HepG2 (cell line): ENCODE measurements around the gene CCDC38. TPM values are rescaled to one million over a fixed set of nuclear protein-coding genes. Genes with fewer than 3 reads are reported as not detected.
A peak's percentile ranks its signal among the peaks of the same experiment; 100 is the strongest.

Source experiments
- ATAC-seq: fragments of 200-7000 bp; cut with Tn5 transposase; 3 replicates; pipeline ENCODE4 v1.9.1; 2020; ENCODE audit warnings: mild to moderate bottlenecking, moderate library complexity
- BruUV-seq: library from RNA; stranded (reverse); fragments of 400-500 nt; replicated peaks from 2 replicates; lab custom pipeline; 2021; lab: Mats Ljungman, UMichigan
- CTCF ChIA-PET: fragments of 300-600 bp; formaldehyde crosslinking; extraction: SDS; loops from one replicate; lab custom pipeline; 2021; ENCODE audit warnings: low total read pairs, inconsistent platforms, low intra/inter-chr PET ratio; lab: Yijun Ruan, JAX
- POLR2A ChIA-PET: fragments of 350-600 bp; sonication (Branson Sonifier 250); formaldehyde crosslinking; loops from one replicate; lab custom pipeline; 2020; ENCODE audit warnings: antibody characterized with exemption, inconsistent platforms; lab: Yijun Ruan, JAX
- DNase-seq: peaks from one replicate; pipeline ENCODE4 v3.0.0-alpha.2; 2015; ENCODE audit warnings: low spot score
- FAIRE-seq: peaks from 3 replicates; lab custom pipeline; 2011; peaks lifted over from hg19 to GRCh38; lab: Jason Lieb, UNC
- H2AFZ ChIP-seq: one replicate; pipeline ENCODE4 v1.6.1; 2011; ENCODE audit warnings: low read length, inconsistent platforms
- H3K27ac ChIP-seq: fragments of 300-600 bp; 3 replicates; pipeline ENCODE4 v1.8.0; 2011; ENCODE audit warnings: mixed run types, mild to moderate bottlenecking, mixed read lengths, low read length, inconsistent platforms; ENCODE audit not compliant: insufficient read depth; ENCODE audit errors: extremely low read length
- H3K27me3 ChIP-seq, 2 experiments: fragments of 200-600 bp in 1 of 2; 2 replicates in 1 of 2; 3 replicates in 1 of 2; pipeline versions ENCODE4 v1.6.0 to v1.8.0; 2011; ENCODE audit warnings: low read length in 2 of 2, mild to moderate bottlenecking in 2 of 2, moderate library complexity in 2 of 2, inconsistent platforms in 1 of 2; ENCODE audit not compliant: insufficient read depth in 2 of 2, control insufficient read depth in 1 of 2
- H3K36me3 ChIP-seq, 2 experiments: fragments of 200-600 bp in 1 of 2; replicated peaks in 1 of 2; 2 replicates in 1 of 2; 3 replicates in 1 of 2; pipeline versions ENCODE4 v1.5.1 to v1.8.0; 2011; ENCODE audit warnings: low read length in 2 of 2, inconsistent platforms in 1 of 2; ENCODE audit not compliant: insufficient read depth in 2 of 2, control insufficient read depth in 1 of 2
- H3K4me1 ChIP-seq: 2 replicates; pipeline ENCODE4 v1.5.1; 2012; ENCODE audit warnings: low read length, inconsistent platforms; ENCODE audit not compliant: insufficient read depth
- H3K4me2 ChIP-seq: 2 replicates; pipeline ENCODE4 v1.6.0; 2011; ENCODE audit warnings: low read depth, low read length, inconsistent platforms
- H3K4me3 ChIP-seq, 3 experiments: fragments of 200-600 bp in 1 of 3; sonication (generic), shearing (Covaris generic) in 1 of 3; replicated peaks in 1 of 3; 2 replicates each; pipeline ENCODE4 v1.5.1; 2011 to 2016; ENCODE audit warnings: low read length in 3 of 3, inconsistent platforms in 2 of 3, low read depth in 2 of 3, mild to moderate bottlenecking in 2 of 3, control low read depth in 1 of 3, mixed read lengths in 1 of 3; ENCODE audit not compliant: insufficient read depth in 1 of 3
- H3K79me2 ChIP-seq: one replicate; pipeline ENCODE4 v1.6.1; 2011; ENCODE audit warnings: low read length, inconsistent platforms; ENCODE audit not compliant: insufficient read depth
- H3K9ac ChIP-seq: 2 replicates; pipeline ENCODE4 v1.6.0; 2011; ENCODE audit warnings: mild to moderate bottlenecking, low read depth, low read length, inconsistent platforms; ENCODE audit not compliant: insufficient read depth
- H3K9me3 ChIP-seq: 2 replicates; pipeline ENCODE4 v1.5.1; 2012; ENCODE audit warnings: mild to moderate bottlenecking, low read length
- H4K20me1 ChIP-seq: 2 replicates; pipeline ENCODE4 v1.6.0; 2011; ENCODE audit warnings: inconsistent platforms, mild to moderate bottlenecking, low read length, moderate library complexity; ENCODE audit not compliant: insufficient read depth
- ATF1 ChIP-seq: IDR thresholded peaks from 2 replicates; pipeline ENCODE4 v1.6.1; 2016; ENCODE audit warnings: mild to moderate bottlenecking, control low read depth
- BATF2 ChIP-seq: sonication (generic); formaldehyde crosslinking; IDR thresholded peaks from 2 replicates; pipeline ENCODE4 v1.8.0; 2022; ENCODE audit warnings: mild to moderate bottlenecking, missing genetic modification reagents, moderate library complexity
- CEBPB ChIP-seq: IDR thresholded peaks from 2 replicates; pipeline ENCODE4 v1.6.1; 2011; ENCODE audit warnings: low read depth, low read length, improper control_type of control experiment, borderline replicate concordance
- CENPX ChIP-seq: sonication (generic); formaldehyde crosslinking; IDR thresholded peaks from 2 replicates; pipeline ENCODE4 v1.9.0; 2021; ENCODE audit warnings: mild to moderate bottlenecking, missing genetic modification reagents, moderate library complexity
- HIVEP1 ChIP-seq: sonication (generic); formaldehyde crosslinking; IDR thresholded peaks from 2 replicates; pipeline ENCODE4 v1.4.0; 2020; ENCODE audit warnings: mild to moderate bottlenecking, missing genetic modification reagents
- HMGXB4 ChIP-seq, 2 experiments: sonication (generic) in 1 of 2; formaldehyde crosslinking in 1 of 2; IDR thresholded peaks; 2 replicates each; pipeline versions ENCODE4 v1.4.0 to v1.6.1; 2018 to 2020; ENCODE audit warnings: missing genetic modification reagents in 2 of 2, borderline replicate concordance in 1 of 2, low read depth in 1 of 2, mild to moderate bottlenecking in 1 of 2, missing biosample characterization in 1 of 2
- MAFF ChIP-seq: IDR thresholded peaks from 2 replicates; pipeline ENCODE4 v1.6.1; 2011; ENCODE audit warnings: low read depth, low read length, improper control_type of control experiment
- MAFG ChIP-seq: sonication (generic); formaldehyde crosslinking; IDR thresholded peaks from 2 replicates; pipeline ENCODE4 v1.5.1; 2020; ENCODE audit warnings: mild to moderate bottlenecking, missing genetic modification reagents
- MAFK ChIP-seq, 2 experiments: IDR thresholded peaks in 1 of 2; conservative IDR thresholded peaks in 1 of 2; 2 replicates each; pipeline ENCODE4 v1.6.1; 2011; ENCODE audit warnings: improper control_type of control experiment in 2 of 2, low read length in 2 of 2
- MEF2D ChIP-seq: sonication (generic); formaldehyde crosslinking; IDR thresholded peaks from 2 replicates; pipeline ENCODE4 v1.5.1; 2020; ENCODE audit warnings: mild to moderate bottlenecking, missing genetic modification reagents
- MTF1 ChIP-seq: sonication (generic); formaldehyde crosslinking; IDR thresholded peaks from 2 replicates; pipeline ENCODE4 v1.5.0; 2020; ENCODE audit warnings: missing genetic modification reagents
- PATZ1 ChIP-seq: sonication (generic); formaldehyde crosslinking; IDR thresholded peaks from 2 replicates; pipeline ENCODE4 v1.4.0; 2020; ENCODE audit warnings: missing genetic modification reagents
- PITX1 ChIP-seq: sonication (generic); formaldehyde crosslinking; IDR thresholded peaks from 2 replicates; pipeline ENCODE4 v1.5.1; 2020; ENCODE audit warnings: mild to moderate bottlenecking, missing genetic modification reagents
- RORA ChIP-seq: sonication (generic); formaldehyde crosslinking; IDR thresholded peaks from 2 replicates; pipeline ENCODE4 v1.5.0; 2020; ENCODE audit warnings: mild to moderate bottlenecking, missing genetic modification reagents, moderate library complexity
- TARDBP ChIP-seq: sonication (generic); formaldehyde crosslinking; IDR thresholded peaks from 2 replicates; pipeline ENCODE4 v1.8.0; 2022; ENCODE audit warnings: mild to moderate bottlenecking, missing genetic modification reagents
- TBX3 ChIP-seq: fragments of 450-650 bp; IDR thresholded peaks from 2 replicates; pipeline ENCODE4 v1.6.1; 2017; ENCODE audit warnings: antibody characterized with exemption, mild to moderate bottlenecking, inconsistent platforms, borderline replicate concordance
- ZNF317 ChIP-seq: sonication (generic); formaldehyde crosslinking; IDR thresholded peaks from 2 replicates; pipeline ENCODE4 v1.5.0; 2020; ENCODE audit warnings: mild to moderate bottlenecking, missing genetic modification reagents
- ZNF556 ChIP-seq: sonication (generic); formaldehyde crosslinking; IDR thresholded peaks from 2 replicates; pipeline ENCODE4 v1.4.0; 2020; ENCODE audit warnings: mild to moderate bottlenecking, missing genetic modification reagents, borderline replicate concordance
- ZNF747 ChIP-seq: sonication (generic); formaldehyde crosslinking; IDR thresholded peaks from 2 replicates; pipeline ENCODE4 v1.8.1; 2023; ENCODE audit warnings: missing genetic modification reagents, mild to moderate bottlenecking, borderline replicate concordance
- ZNF761 ChIP-seq: sonication (generic); formaldehyde crosslinking; conservative IDR thresholded peaks from 2 replicates; pipeline ENCODE4 v1.4.0; 2020; ENCODE audit warnings: mild to moderate bottlenecking, missing genetic modification reagents
- WGBS: methylation state at CpG from one replicate; pipeline ENCODE4 v1.1.6; 2017; ENCODE audit warnings: low lambda C conversion rate; 5-methylcytosine and 5-hydroxymethylcytosine counted together
- in situ Hi-C: cut with HindIII; loops from 2 replicates; pipeline ENCODE4 v1.10.0; 2017; ENCODE audit warnings: low pct_unique_long_range_greater_than_20kb; ENCODE audit not compliant: extremely low pct_ligation_motif_present
- intact Hi-C: fragments of 100-400 bp; cut with micrococcal nuclease; formaldehyde crosslinking; loops from one replicate; pipeline ENCODE4 v1.10.0; 2022; ENCODE audit not compliant: unreplicated experiment
- polyA plus RNA-seq, 8 experiments: library from polyadenylated mRNA; depleted of rRNA in 3 of 8; stranded (reverse) in 7 of 8; unstranded in 1 of 8; fragments of >200 nt; fragmentation: Illumina TruSeq in 4 of 8; extraction: Trizol in 4 of 8; gene quantifications; 2 replicates each; pipeline versions ENCODE4 v1.2.1 to v1.2.3, GENCODE V29; 2011 to 2016; ENCODE audit warnings: low read depth in 4 of 8, missing spikeins in 1 of 8, mixed read lengths in 1 of 8; ENCODE audit not compliant: insufficient read depth in 1 of 8
- total RNA-seq, 5 experiments: library from RNA; depleted of rRNA; stranded (reverse); fragments of >200 nt; fragmentation: Illumina TruSeq; extraction: Trizol; gene quantifications; 2 replicates each; pipeline ENCODE4 v1.2.3, GENCODE V29; 2016; ENCODE audit warnings: low read depth in 1 of 5

CCDC38 gene
- total and polyA plus RNA-seq, 2 of the 13 experiments (the other 11 are each of a cell fraction or from before 2014, with no cell fraction given), result 0.24 to 0.32 TPM

DNA sequence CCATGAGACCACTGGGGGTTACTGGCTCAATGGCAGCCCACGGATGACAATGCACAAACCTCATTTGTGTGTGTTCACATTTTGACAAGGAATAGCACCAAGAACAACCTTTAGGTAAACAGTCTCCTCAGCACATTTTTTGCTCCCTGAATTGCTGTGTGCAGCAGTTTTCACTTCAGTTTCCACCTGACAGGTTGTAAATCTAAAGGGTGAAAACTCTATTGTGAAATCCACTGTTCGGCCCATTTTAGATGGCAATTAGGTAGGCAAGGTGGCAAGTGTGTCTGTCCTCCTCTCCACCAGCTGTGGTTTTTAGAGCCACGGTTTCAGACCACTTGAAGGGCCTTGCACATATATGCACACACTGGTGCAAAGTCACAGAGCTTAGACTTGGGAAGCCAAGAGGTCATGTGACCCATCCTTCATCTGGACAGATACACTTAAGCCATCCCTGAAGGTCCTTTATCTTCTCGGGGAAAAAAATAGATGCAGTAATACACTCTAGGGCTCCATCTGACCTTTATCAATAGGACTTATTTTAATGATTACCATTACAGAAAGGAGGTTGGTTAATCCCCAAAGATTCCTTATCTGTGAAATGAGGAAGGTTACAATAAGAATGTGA, 30.5 kb upstream of the CCDC38 start:
- H3K9me3 ChIP-seq, result no peaks in the 10 kb centered on the region
- H3K4me1 ChIP-seq, result peaks cover 69% of the 10 kb centered on the region
- no peak overlapping the region for H2AFZ ChIP-seq
- no peak overlapping the region for H3K27ac ChIP-seq
- WGBS, result 94% methylated on average over 2 of the region's 4 CpGs
- H3K36me3 ChIP-seq, result no peaks in the 10 kb centered on the region
- no peaks in the 10 kb centered on the region for H3K79me2 ChIP-seq
- no peaks in the 10 kb centered on the region for H4K20me1 ChIP-seq
- intact Hi-C loops (no loop called here), in situ Hi-C loops (no loop called here)
- H3K4me3 ChIP-seq, result no peak overlapping the region
- H3K9ac ChIP-seq, result no peak overlapping the region
- DNase-seq (no peak), FAIRE-seq (no peak), ATAC-seq (no peak)
- H3K4me2 ChIP-seq, result no peak overlapping the region
- ChIA-PET CTCF (no interaction called here), POLR2A (interaction anchor here (1.6 to 7.0 kb wide), 3 partner anchors 10 to 30 kb away, joined by 4 to 92 read pairs (median 30); partner anchors contain the start of genes AMDHD1, CCDC38 and HAL)
- no peaks in the 10 kb centered on the region for H3K27me3 ChIP-seq
- no TSS peak for BruUV-seq
- no peak for TF ChIP-seq ZNF761 (CRISPR knock-in tag)
- TF ChIP-seq RORA, result no peak
- TF ChIP-seq BATF2 (CRISPR knock-in tag), result no peak
- peak; percentile 53; the same call in 1 of the 2 replicates for TF ChIP-seq CEBPB
- TF ChIP-seq MAFG (CRISPR knock-in tag), result peak; percentile 31; the same call in 1 of the 2 replicates
- TF ChIP-seq ZNF317 (CRISPR knock-in tag), result 0 out of 2 replicates have a peak, but pooled peaks have one; percentile 26
- TF ChIP-seq MTF1 (CRISPR knock-in tag), result no peak
- peak; percentile 88 for TF ChIP-seq MAFF
- TF ChIP-seq TBX3, result no peak
- TF ChIP-seq ZNF556 (CRISPR knock-in tag), result 0 out of 2 replicates have a peak, but pooled peaks have one; percentile 16
- no peak for TF ChIP-seq CENPX
- TF ChIP-seq HMGXB4 (CRISPR knock-in tag; IDR thresholded peaks at IDR 0.05; ENCODE audit: borderline replicate concordance in 1 of 2, low read depth in 1 of 2), result no peak
- no peak for TF ChIP-seq ZNF747 (CRISPR knock-in tag)
- no peak for TF ChIP-seq ATF1 (CRISPR knock-in tag)
- 0 out of 2 replicates have a peak, but pooled peaks have one; percentile 24 for TF ChIP-seq TARDBP (CRISPR knock-in tag)
- TF ChIP-seq PATZ1 (CRISPR knock-in tag), result no peak
- no peak for TF ChIP-seq MEF2D
- TF ChIP-seq MAFK (conservative IDR thresholded peaks at IDR 0.05 in 1 of 2, IDR thresholded peaks at IDR 0.05 in 1 of 2; ENCODE audit: low read length in 2 of 2), result peak; percentile 84 to 88
- no peak for TF ChIP-seq HIVEP1
- TF ChIP-seq PITX1 (CRISPR knock-in tag), result no peak
